D721Med (cell line): Measurements from ENCODE around the gene RBBP8.
A peak's percentile ranks its signal among the peaks of the same experiment; 100 is the strongest.

Experiments used
- DNase-seq: peaks from one replicate; pipeline ENCODE4 v3.0.0; 2011; ENCODE audit warnings: low spot score; ENCODE audit not compliant: insufficient read length
- FAIRE-seq: peaks from 2 replicates; lab custom pipeline; 2011; peaks lifted over from hg19 to GRCh38; lab: Jason Lieb, UNC
- TF ChIP-seq, protein P1 (sequence below): IDR thresholded peaks from 2 replicates; pipeline ENCODE4 v1.5.1; 2012; ENCODE audit warnings: mild to moderate bottlenecking, control low read depth; ENCODE audit not compliant: insufficient read depth; ENCODE audit errors: missing control alignments

RBBP8 gene

DNA sequence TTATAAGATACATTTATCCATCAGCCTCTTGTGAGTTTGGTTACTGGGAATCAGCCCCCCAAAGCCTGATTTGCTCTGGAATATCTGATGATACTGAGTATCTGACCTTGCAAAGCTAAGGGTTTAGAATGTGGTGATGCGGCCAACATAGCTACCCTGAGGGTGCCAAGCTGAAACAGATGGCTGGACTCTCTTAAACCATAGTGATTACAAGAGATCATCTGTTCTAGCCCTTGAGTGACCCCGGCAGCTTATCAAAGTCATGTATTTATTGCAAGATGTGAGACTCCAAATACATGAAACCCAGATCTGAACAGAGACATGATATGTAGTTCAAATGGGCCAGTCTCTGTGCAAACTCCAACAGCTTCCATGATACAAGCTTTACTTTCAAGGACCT, 124.0 kb downstream of the RBBP8 start:
- peak; percentile 96 for FAIRE-seq
- DNase-seq: peak; percentile 61

DNA sequence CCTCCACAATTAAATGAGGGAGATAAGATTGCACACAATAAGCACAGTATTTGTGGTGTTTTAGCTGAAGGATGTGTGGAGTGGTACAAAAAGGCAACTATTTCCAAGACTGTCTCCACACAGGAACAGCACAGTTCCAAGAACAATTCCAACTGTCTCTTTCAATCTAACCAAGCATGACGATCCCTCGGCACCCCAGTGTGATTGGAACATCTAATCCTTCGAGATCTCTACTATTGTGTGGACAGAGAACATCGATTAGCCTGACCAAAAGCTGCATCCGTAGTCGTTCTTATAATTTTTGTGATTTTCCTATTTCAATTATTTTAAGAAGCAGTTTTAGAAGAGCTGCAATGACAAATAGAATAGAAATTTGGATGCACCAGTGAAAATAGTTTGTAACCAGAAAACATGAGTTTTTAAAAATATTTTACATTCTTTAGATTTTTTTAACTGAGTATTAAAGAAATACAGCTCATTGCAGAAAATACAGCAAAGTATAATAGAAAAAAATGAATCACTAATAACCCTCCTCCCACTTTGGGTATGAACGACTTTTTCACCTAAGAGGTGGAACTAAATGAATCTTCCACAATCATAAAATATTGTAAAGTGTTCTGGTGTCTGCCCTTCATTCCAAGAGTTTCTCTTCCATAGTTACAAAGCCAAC, 125.8 kb downstream of the RBBP8 start:
- FAIRE-seq (peak; percentile 55), DNase-seq (no peak)
- TF ChIP-seq, protein P1, sequence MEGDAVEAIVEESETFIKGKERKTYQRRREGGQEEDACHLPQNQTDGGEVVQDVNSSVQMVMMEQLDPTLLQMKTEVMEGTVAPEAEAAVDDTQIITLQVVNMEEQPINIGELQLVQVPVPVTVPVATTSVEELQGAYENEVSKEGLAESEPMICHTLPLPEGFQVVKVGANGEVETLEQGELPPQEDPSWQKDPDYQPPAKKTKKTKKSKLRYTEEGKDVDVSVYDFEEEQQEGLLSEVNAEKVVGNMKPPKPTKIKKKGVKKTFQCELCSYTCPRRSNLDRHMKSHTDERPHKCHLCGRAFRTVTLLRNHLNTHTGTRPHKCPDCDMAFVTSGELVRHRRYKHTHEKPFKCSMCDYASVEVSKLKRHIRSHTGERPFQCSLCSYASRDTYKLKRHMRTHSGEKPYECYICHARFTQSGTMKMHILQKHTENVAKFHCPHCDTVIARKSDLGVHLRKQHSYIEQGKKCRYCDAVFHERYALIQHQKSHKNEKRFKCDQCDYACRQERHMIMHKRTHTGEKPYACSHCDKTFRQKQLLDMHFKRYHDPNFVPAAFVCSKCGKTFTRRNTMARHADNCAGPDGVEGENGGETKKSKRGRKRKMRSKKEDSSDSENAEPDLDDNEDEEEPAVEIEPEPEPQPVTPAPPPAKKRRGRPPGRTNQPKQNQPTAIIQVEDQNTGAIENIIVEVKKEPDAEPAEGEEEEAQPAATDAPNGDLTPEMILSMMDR: no peak

More for the DNA sequence above, 124.0 kb downstream of the RBBP8 start:
- TF ChIP-seq, protein P1: no peak

DNA sequence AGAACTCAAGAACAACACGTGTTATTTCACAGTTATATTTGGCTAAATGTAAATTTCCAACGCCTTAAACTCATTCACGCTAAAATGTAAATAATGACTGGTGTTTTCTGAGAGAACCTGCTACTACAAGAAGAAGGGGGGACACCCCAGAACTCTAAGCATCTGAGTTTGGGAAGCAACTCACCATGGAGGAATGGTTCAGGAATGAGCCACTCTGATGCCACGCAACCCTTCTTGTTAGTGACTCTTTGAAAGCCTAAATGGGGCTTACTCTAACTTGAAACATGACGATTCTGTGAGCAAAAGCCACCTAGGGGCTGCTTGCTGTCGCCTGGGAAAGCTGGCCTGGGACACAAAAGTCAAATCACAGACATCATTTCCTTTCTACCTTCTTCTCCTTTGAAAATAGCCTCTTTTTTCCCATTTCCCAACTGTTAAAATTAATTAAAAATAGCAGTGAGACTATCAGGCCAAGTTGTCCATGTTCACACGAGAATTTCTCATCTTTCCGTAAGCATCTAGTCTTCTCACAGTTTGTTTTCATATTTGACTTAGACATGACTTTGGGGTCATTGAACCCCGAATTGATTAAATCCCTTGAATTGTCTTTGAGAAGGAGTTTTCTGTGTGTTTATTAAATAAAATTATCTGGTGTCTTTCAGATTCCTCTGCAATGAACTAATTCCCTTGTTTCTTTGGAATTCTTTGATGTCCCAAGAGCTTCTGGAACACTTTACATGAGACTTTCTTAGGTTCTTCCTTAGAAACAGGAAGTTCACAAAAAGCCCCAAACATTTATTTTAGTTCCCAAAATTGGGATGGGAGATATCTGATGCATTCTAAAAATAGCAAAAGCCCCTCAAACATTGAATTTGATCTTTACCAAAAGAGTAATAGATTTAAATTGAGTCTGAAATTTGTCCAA, 126.7 kb downstream of the RBBP8 start:
- FAIRE-seq (peak; percentile 32), DNase-seq (no peak)
- TF ChIP-seq, protein P1: no peak

DNA sequence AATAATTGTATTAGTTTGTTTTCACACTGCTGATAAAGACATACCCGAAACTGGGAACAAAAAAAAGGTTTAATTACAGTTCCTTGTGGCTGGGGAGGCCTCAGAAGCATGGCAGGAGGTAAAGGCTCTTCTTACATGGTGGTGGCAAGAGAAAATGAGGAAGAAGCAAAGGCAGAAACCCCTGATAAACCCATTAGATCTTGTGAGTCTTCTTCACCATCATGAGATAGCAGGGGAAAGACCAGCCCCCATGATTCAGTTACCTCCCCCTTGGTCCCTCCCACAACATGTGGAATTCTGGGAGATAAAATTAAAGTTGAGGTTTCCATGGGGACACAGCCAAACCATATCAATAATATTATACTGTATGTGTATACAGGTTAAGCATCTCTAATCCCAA, 128.9 kb downstream of the RBBP8 start:
- DNase-seq: no peak

DNA sequence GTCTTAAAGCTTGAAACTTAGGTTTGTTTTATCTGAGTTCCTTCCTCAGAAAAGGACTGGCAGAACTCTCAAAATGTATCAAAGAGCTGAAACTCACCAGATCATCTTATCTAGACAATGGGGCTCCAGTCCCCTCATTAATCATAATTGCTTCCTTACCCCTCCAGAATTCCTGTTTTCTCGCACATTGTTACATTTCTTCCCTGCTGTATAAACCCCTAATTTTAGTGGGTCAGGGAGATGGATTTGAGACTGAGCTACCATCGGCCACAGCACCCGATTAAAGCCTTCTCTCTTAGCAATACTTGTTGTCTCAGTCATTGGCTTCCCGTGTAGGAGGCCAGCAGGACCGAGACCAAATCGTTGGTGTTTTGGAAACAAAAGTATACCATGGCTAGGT, 130.4 kb downstream of the RBBP8 start:
- DNase-seq: no peak
- no peak for FAIRE-seq

More for the DNA sequence above, 128.9 kb downstream of the RBBP8 start:
- TF ChIP-seq, protein P1: no peak
- no peak for FAIRE-seq

DNA sequence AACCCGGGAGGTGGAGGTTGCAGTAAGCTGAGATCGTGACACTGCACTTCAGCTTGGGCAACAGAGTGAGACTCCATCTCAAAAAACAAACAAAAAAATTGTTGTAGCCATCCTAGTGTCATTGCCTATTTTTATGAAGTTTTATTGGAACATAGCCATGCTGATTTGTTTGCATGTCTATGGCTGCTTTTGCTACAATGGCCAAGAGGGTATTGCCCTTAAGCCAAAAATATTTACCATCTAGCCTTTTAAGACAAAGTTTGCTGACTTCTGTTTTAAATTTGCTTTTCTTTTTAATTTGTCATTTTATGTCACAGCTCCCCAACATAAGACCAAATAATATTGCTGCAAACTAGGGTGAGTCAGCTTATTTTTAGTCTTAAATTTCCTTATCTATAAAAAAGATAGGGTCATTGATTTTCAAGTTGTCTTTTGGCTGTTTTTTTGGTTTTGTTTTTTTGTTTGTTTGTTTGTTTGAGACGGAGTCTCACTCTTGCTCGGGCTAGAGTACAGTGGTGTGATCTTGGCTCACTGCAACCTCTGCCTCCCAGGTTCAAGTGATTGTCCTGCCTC, 132.2 kb downstream of the RBBP8 start:
- FAIRE-seq: no peak
- no peak for DNase-seq
- TF ChIP-seq, protein P1: no peak

More for the DNA sequence above, 130.4 kb downstream of the RBBP8 start:
- TF ChIP-seq, protein P1: no peak
